Measurements from ENCODE around the gene TMBIM6.

GRCh38 chr12:49708851-49709250, 32.5 kb upstream of the TMBIM6 start:
- TF ChIP-seq POLR2A (IDR thresholded peaks at IDR 0.05) (no peak), CTCF (IDR thresholded peaks at IDR 0.05) (no peak)
